KMS-11 (cell line): ENCODE results near the gene ACO2.

Source experiments
- H2AFZ ChIP-seq: fragments of 200-600 bp; sonication (generic); 2 replicates; pipeline ENCODE4 v1.6.1; 2016; ENCODE audit warnings: antibody characterized with exemption, mixed run types, low read depth
- H3K27ac ChIP-seq: fragments of 200-600 bp; sonication (generic); 2 replicates; pipeline ENCODE4 v1.6.1; 2016; ENCODE audit warnings: mild to moderate bottlenecking, mixed run types
- H3K27me3 ChIP-seq: fragments of 200-600 bp; sonication (generic); 2 replicates; pipeline ENCODE4 v1.6.1; 2017; ENCODE audit warnings: mild to moderate bottlenecking, low read depth, mixed run types, moderate library complexity; ENCODE audit not compliant: insufficient read depth
- H3K36me3 ChIP-seq: fragments of 200-600 bp; sonication (generic); 2 replicates; pipeline ENCODE4 v1.6.1; 2017; ENCODE audit warnings: mild to moderate bottlenecking, mixed run types; ENCODE audit not compliant: insufficient read depth
- H3K4me1 ChIP-seq: fragments of 200-600 bp; sonication (generic); 2 replicates; pipeline ENCODE4 v1.6.1; 2016; ENCODE audit warnings: mild to moderate bottlenecking, low read depth, mixed run types; ENCODE audit not compliant: poor library complexity, severe bottlenecking
- H3K4me2 ChIP-seq: fragments of 200-600 bp; sonication (generic); 2 replicates; pipeline ENCODE4 v1.7.0; 2016; ENCODE audit warnings: mild to moderate bottlenecking, mixed run types
- H3K4me3 ChIP-seq: fragments of 200-600 bp; sonication (generic); IDR thresholded peaks from 2 replicates; pipeline ENCODE4 v1.6.1; 2017; ENCODE audit warnings: low read depth, low read length, mixed read lengths; ENCODE audit not compliant: insufficient read depth
- H3K79me2 ChIP-seq: fragments of 200-600 bp; sonication (generic); 2 replicates; pipeline ENCODE4 v1.6.1; 2016; ENCODE audit warnings: low read depth, mixed run types; ENCODE audit not compliant: insufficient read depth
- H3K9ac ChIP-seq: fragments of 200-600 bp; sonication (generic); 2 replicates; pipeline ENCODE4 v1.6.1; 2016; ENCODE audit warnings: mild to moderate bottlenecking, mixed run types
- H4K20me1 ChIP-seq: fragments of 200-600 bp; sonication (generic); 2 replicates; pipeline ENCODE4 v1.6.1; 2016; ENCODE audit warnings: mild to moderate bottlenecking, mixed run types; ENCODE audit not compliant: insufficient read depth
- TF ChIP-seq, protein P1 (sequence below): fragments of 200-600 bp; sonication (generic); conservative IDR thresholded peaks from 2 replicates; pipeline ENCODE4 v1.6.1; 2017; ENCODE audit warnings: low read depth, mild to moderate bottlenecking, antibody characterized with exemption, low read length, moderate library complexity, mixed read lengths

Gene ACO2

GRCh38 chr22:41525450-41526225 is 56.7 kb downstream of the ACO2 start:
- Histone ChIP-seq H3K79me2 (no peaks in the 10 kb centered on the region), H3K4me2 (no peak overlapping the region), H3K36me3 (peaks cover 5% of the 10 kb centered on the region; the same call in 1 of the 2 replicates), H3K9ac (no peak overlapping the region), H3K27ac (no peak overlapping the region; the same call in 1 of the 2 replicates), H3K4me1 (no peaks in the 10 kb centered on the region), H3K4me3 (no peak overlapping the region), H4K20me1 (no peaks in the 10 kb centered on the region), H3K27me3 (no peaks in the 10 kb centered on the region), H2AFZ (no peak overlapping the region)
- TF ChIP-seq, protein P1, sequence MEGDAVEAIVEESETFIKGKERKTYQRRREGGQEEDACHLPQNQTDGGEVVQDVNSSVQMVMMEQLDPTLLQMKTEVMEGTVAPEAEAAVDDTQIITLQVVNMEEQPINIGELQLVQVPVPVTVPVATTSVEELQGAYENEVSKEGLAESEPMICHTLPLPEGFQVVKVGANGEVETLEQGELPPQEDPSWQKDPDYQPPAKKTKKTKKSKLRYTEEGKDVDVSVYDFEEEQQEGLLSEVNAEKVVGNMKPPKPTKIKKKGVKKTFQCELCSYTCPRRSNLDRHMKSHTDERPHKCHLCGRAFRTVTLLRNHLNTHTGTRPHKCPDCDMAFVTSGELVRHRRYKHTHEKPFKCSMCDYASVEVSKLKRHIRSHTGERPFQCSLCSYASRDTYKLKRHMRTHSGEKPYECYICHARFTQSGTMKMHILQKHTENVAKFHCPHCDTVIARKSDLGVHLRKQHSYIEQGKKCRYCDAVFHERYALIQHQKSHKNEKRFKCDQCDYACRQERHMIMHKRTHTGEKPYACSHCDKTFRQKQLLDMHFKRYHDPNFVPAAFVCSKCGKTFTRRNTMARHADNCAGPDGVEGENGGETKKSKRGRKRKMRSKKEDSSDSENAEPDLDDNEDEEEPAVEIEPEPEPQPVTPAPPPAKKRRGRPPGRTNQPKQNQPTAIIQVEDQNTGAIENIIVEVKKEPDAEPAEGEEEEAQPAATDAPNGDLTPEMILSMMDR = no peak

GRCh38 chr22:41526226-41526829 is 57.4 kb downstream of the ACO2 start:
- no peaks in the 10 kb centered on the region for H3K4me1 ChIP-seq
- H3K36me3 ChIP-seq = peaks cover 5% of the 10 kb centered on the region; the same call in 1 of the 2 replicates
- no peak overlapping the region for H3K9ac ChIP-seq
- H4K20me1 ChIP-seq = no peaks in the 10 kb centered on the region
- H3K79me2 ChIP-seq = no peaks in the 10 kb centered on the region
- H3K4me2 ChIP-seq = no peak overlapping the region
- TF ChIP-seq, protein P1 = no peak
- H3K27me3 ChIP-seq = no peaks in the 10 kb centered on the region
- no peak overlapping the region for H2AFZ ChIP-seq
- no peak overlapping the region; the same call in 1 of the 2 replicates for H3K27ac ChIP-seq
- no peak overlapping the region for H3K4me3 ChIP-seq

- Histone ChIP-seq H3K36me3 (peaks cover 5% of the 10 kb centered on the region; the same call in 1 of the 2 replicates), H3K4me1 (no peaks in the 10 kb centered on the region), H3K4me2 (no peak overlapping the region), H3K27me3 (no peaks in the 10 kb centered on the region), H3K4me3 (no peak overlapping the region), H4K20me1 (no peaks in the 10 kb centered on the region), H3K79me2 (no peaks in the 10 kb centered on the region), H3K9ac (no peak overlapping the region), H2AFZ (no peak overlapping the region), H3K27ac (no peak overlapping the region; the same call in 1 of the 2 replicates)
- TF ChIP-seq, protein P1 = peak; percentile 89
These were observed 58.2 kb downstream of the ACO2 start for GRCh38 chr22:41526830-41527799.

DNA sequence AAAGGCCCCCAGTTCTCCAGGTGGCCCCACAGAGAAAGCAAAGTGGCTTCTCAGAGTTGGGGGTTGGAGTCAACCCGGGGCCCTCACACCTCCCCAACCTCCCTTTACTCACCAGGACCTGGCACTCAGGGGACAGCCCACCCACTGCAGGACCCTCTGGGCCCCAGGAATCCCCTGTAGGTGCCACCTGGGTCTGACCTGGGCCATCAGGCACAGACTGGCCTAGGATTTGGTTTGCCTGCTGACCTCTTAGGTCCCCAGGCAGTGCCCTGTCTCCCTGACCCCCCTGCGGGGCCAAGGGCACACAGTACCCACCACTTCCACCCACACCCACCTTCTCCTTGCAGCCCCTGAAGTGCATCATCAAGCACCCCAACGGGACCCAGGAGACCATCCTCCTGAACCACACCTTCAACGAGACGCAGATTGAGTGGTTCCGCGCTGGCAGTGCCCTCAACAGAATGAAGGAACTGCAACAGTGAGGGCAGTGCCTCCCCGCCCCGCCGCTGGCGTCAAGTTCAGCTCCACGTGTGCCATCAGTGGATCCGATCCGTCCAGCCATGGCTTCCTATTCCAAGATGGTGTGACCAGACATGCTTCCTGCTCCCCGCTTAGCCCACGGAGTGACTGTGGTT is 59.3 kb downstream of the ACO2 start:
- H3K4me3 ChIP-seq = no peak overlapping the region
- H3K79me2 ChIP-seq = no peaks in the 10 kb centered on the region
- H3K4me2 ChIP-seq = no peak overlapping the region
- no peaks in the 10 kb centered on the region for H3K4me1 ChIP-seq
- no peak overlapping the region for H3K27ac ChIP-seq
- no peak overlapping the region for H3K9ac ChIP-seq
- H3K27me3 ChIP-seq = no peaks in the 10 kb centered on the region
- peaks cover 5% of the 10 kb centered on the region; the same call in 1 of the 2 replicates for H3K36me3 ChIP-seq
- TF ChIP-seq, protein P1 = no peak
- no peaks in the 10 kb centered on the region for H4K20me1 ChIP-seq
- no peak overlapping the region for H2AFZ ChIP-seq
